Naive thymus-derived CD4-positive, alpha-beta T cell (primary cell): ENCODE results near the gene KRTAP15-1. TPM values are rescaled to one million over a fixed set of nuclear protein-coding genes. Genes with fewer than 3 reads are reported as not detected.

Experiments used
- ATAC-seq: fragments of 150-1000 bp; cut with Tn5 transposase; 2 replicates; pipeline ENCODE4 v1.10.0; 2021; ENCODE audit warnings: mild to moderate bottlenecking, moderate library complexity
- CTCF ChIA-PET: fragments of 350-600 bp; sonication (Branson Sonifier 250); formaldehyde crosslinking; loops from one replicate; lab custom pipeline; 2021; ENCODE audit warnings: antibody characterized with exemption; lab: Charles Lee
- POLR2A ChIA-PET: fragments of 350-600 bp; sonication (Branson Sonifier 250); formaldehyde crosslinking; loops from one replicate; lab custom pipeline; 2021; ENCODE audit warnings: antibody characterized with exemption, inconsistent platforms; lab: Charles Lee
- DNase-seq, 9 donors: peaks; one replicate each; pipeline versions ENCODE4 v3.0.0 to v3.0.0-alpha.2; 2020 to 2022; ENCODE audit warnings: mixed read lengths in 1 of 9
- H3K27ac ChIP-seq: one replicate; pipeline ENCODE4 v1.7.0; 2013; ENCODE audit warnings: mild to moderate bottlenecking, low read depth, low read length, moderate library complexity
- H3K27me3 ChIP-seq, 2 donors: one replicate each; pipeline ENCODE4 v1.7.0; 2013; ENCODE audit warnings: low read length in 2 of 2, mild to moderate bottlenecking in 2 of 2, moderate library complexity in 2 of 2; ENCODE audit not compliant: control insufficient read depth in 2 of 2, insufficient read depth in 2 of 2
- H3K36me3 ChIP-seq, 3 experiments: 1 replicate in 2 of 3; 2 replicates in 1 of 3; pipeline ENCODE4 v1.7.0; 2013; ENCODE audit warnings: low read length in 3 of 3, mild to moderate bottlenecking in 3 of 3, moderate library complexity in 1 of 3; ENCODE audit not compliant: insufficient read depth in 3 of 3, control insufficient read depth in 2 of 3
- H3K4me1 ChIP-seq, 2 donors: one replicate each; pipeline ENCODE4 v1.7.0; 2013; ENCODE audit warnings: low read length in 2 of 2, mild to moderate bottlenecking in 2 of 2, moderate library complexity in 1 of 2; ENCODE audit not compliant: control insufficient read depth in 2 of 2, insufficient read depth in 2 of 2
- H3K4me3 ChIP-seq: 2 replicates; pipeline ENCODE4 v1.7.0; 2013; ENCODE audit warnings: mild to moderate bottlenecking, low read length
- H3K9me3 ChIP-seq, 3 experiments: 1 replicate in 2 of 3; 2 replicates in 1 of 3; pipeline ENCODE4 v1.7.0; 2013; ENCODE audit warnings: low read length in 3 of 3; ENCODE audit not compliant: control insufficient read depth in 2 of 3
- H3K27ac Mint-ChIP-seq, 9 donors: one replicate each; pipeline ENCODE4 v1.8.0; 2020 to 2022; ENCODE audit warnings: mixed read lengths in 9 of 9, mild to moderate bottlenecking in 8 of 9, moderate library complexity in 5 of 9, inconsistent platforms in 2 of 9
- H3K27me3 Mint-ChIP-seq, 5 donors: one replicate each; pipeline ENCODE4 v1.8.0; 2021 to 2022; ENCODE audit warnings: mixed read lengths in 5 of 5, mild to moderate bottlenecking in 1 of 5
- H3K36me3 Mint-ChIP-seq, 5 donors: one replicate each; pipeline ENCODE4 v1.8.0; 2020 to 2022; ENCODE audit warnings: mixed read lengths in 5 of 5, mild to moderate bottlenecking in 3 of 5, inconsistent platforms in 1 of 5
- H3K4me1 Mint-ChIP-seq, 7 donors: one replicate each; pipeline ENCODE4 v1.8.0; 2020 to 2022; ENCODE audit warnings: mixed read lengths in 7 of 7, mild to moderate bottlenecking in 3 of 7, inconsistent platforms in 1 of 7
- H3K4me3 Mint-ChIP-seq, 10 donors: one replicate each; pipeline ENCODE4 v1.8.0; 2020 to 2022; ENCODE audit warnings: mild to moderate bottlenecking in 10 of 10, mixed read lengths in 10 of 10, moderate library complexity in 6 of 10, inconsistent platforms in 2 of 10
- H3K9me3 Mint-ChIP-seq, 11 donors: one replicate each; pipeline ENCODE4 v1.8.0; 2020 to 2022; ENCODE audit warnings: mixed read lengths in 11 of 11, mild to moderate bottlenecking in 4 of 11, inconsistent platforms in 1 of 11, moderate library complexity in 1 of 11
- intact Hi-C, 2 donors: fragments of 100-400 bp; cut with micrococcal nuclease; formaldehyde crosslinking; loops; one replicate each; pipeline ENCODE4 v1.15.1; 2023
- polyA plus RNA-seq, 2 donors: library from polyadenylated mRNA; unstranded; fragments of 300-500 nt; fragmentation: Illumina TruSeq; gene quantifications; one replicate each; pipeline ENCODE4 v1.2.3, GENCODE V29; 2021
- total RNA-seq, 6 experiments: library from RNA in 5 of 6; stranded (reverse) in 5 of 6; gene quantifications; 1 replicate in 5 of 6; 2 replicates in 1 of 6; pipeline ENCODE4 v1.2.3 and lab custom pipeline; 2021 to 2026

KRTAP15-1 gene
- total and polyA plus RNA-seq, 7 experiments from 2014 or later, result not detected

DNA sequence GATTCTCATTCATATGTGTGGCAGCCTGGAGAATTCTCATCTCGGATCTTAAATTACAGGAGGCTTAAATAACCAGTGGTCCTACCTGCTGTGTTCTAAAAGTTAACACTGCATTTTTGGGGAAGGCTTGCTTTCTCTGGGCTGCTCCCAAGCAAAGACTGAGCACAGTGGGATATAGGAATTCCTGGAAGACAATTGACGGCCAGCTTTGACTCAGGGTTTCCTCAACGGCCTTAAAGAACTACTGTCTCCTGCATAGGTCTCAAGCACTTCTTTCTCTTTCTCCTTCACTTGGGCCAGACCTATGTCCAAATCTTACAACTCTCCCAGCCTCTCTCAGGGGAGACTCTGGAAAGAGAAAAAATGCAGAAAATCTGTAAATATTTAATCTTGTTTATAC lies 13.3 kb upstream of the KRTAP15-1 start:
- ATAC-seq, result no peak
- CTCF ChIA-PET, result no interaction called here
- POLR2A ChIA-PET, result no interaction called here

DNA sequence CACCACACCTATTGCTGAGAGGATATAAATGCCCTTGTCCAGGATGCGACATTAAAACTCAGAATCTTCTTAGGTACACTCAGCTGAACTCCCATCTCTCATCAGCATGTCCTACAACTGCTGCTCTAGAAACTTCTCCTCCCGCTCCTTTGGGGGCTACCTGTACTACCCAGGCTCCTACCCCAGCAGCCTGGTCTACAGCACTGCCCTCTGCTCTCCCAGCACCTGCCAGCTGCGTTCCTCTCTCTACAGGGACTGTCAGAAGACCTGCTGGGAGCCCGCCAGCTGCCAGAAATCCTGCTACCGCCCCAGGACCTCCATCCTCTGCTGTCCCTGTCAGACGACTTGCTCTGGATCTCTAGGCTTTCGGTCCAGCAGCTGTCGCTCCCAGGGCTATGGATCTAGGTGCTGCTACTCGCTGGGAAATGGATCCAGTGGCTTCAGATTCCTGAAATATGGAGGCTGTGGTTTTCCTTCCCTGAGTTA lies 9.9 kb upstream of the KRTAP15-1 start, which contains the start of gene KRTAP13-4:
KRTAP13-4 (plus strand) TSS at position 51 of the 486 bp plus-strand sequence; CDS start at position 107, 56 bp downstream.
- Histone ChIP-seq H3K4me1 (no peaks in the 10 kb centered on the region), H3K9me3 (no peaks in the 10 kb centered on the region), H3K27ac (no peak within 1 kb of the TSS), H3K27me3 (no peaks in the 10 kb centered on the region), H3K4me3 (no peak within 1 kb of the TSS), H3K36me3 (no peaks in the 10 kb centered on the region)
- Mint-ChIP-seq H3K27me3 (peaks cover 4 to 23% (median 4%) of the 10 kb centered on the region in 5 donors), H3K4me3 (no peak within 1 kb of the TSS), H3K27ac (no peak within 1 kb of the TSS), H3K9me3 (peaks cover 0 to 4% (median 0%) of the 10 kb centered on the region in 11 donors), H3K4me1 (no peaks in the 10 kb centered on the region), H3K36me3 (no peaks in the 10 kb centered on the region)
- intact Hi-C loops, result no loop called here
- ChIA-PET CTCF (no interaction called here), POLR2A (no interaction called here)
- DNase-seq, result no peak
- ATAC-seq, result no peak

More for the DNA sequence above, 13.3 kb upstream of the KRTAP15-1 start:
- Histone ChIP-seq H3K9me3 (no peaks in the 10 kb centered on the region), H3K27ac (no peak overlapping the region), H3K27me3 (no peaks in the 10 kb centered on the region), H3K4me1 (no peaks in the 10 kb centered on the region), H3K36me3 (no peaks in the 10 kb centered on the region), H3K4me3 (no peak overlapping the region)
- H3K4me3 Mint-ChIP-seq, result no peak overlapping the region
- intact Hi-C loops, result no loop called here
- peaks cover 0 to 23% (median 4%) of the 10 kb centered on the region in 5 donors for H3K27me3 Mint-ChIP-seq
- no peaks in the 10 kb centered on the region for H3K4me1 Mint-ChIP-seq
- H3K27ac Mint-ChIP-seq, result no peak overlapping the region
- DNase-seq, result no peak
- no peaks in the 10 kb centered on the region for H3K36me3 Mint-ChIP-seq
- peaks cover 0 to 4% (median 0%) of the 10 kb centered on the region in 11 donors for H3K9me3 Mint-ChIP-seq

DNA sequence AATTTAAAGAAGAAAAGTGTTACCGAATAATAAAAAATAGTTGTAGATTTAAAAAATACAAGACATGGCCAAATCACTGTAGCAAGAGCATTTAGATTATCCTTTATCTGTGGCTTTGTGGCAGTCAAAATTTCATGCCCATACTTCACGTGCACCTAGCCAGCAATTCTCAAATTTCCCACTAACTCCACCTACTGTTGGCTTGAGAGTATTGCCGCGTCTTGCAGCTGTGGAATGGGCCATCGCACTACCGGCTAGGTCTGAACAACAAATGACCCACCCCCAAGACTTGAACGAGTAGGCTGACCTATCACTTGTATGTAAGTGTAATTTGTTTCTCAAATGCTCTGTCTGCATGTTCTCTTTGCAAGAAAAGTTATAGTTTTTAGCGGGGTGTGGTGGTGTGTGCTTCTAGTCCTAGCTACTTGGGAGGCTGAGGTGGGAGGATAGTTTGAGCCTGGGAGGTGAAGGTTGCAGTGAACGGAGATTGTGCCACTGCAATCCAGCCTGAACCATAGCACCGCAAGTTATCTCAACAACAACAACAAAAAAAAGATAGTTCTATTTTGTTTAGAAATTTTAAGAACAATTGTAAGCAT lies 5.9 kb upstream of the KRTAP15-1 start:
- CTCF ChIA-PET, result interaction anchor here (0.7 kb wide), 1 partner anchor 28 kb away, joined by 3 read pairs; no protein-coding TSS in a partner anchor
- DNase-seq (no peak), ATAC-seq (no peak)
- H3K4me3 ChIP-seq, result no peak overlapping the region
- intact Hi-C loops, result no loop called here
- no peaks in the 10 kb centered on the region for H3K9me3 ChIP-seq
- Mint-ChIP-seq H3K27ac (no peak overlapping the region), H3K27me3 (peaks cover 0 to 27% (median 9%) of the 10 kb centered on the region in 5 donors), H3K4me3 (no peak overlapping the region), H3K4me1 (no peaks in the 10 kb centered on the region), H3K9me3 (peaks cover 0 to 3% (median 0%) of the 10 kb centered on the region in 11 donors), H3K36me3 (no peaks in the 10 kb centered on the region)
- POLR2A ChIA-PET, result no interaction called here
- no peaks in the 10 kb centered on the region for H3K27me3 ChIP-seq
- no peak overlapping the region for H3K27ac ChIP-seq
- no peaks in the 10 kb centered on the region for H3K36me3 ChIP-seq
- H3K4me1 ChIP-seq, result no peaks in the 10 kb centered on the region

DNA sequence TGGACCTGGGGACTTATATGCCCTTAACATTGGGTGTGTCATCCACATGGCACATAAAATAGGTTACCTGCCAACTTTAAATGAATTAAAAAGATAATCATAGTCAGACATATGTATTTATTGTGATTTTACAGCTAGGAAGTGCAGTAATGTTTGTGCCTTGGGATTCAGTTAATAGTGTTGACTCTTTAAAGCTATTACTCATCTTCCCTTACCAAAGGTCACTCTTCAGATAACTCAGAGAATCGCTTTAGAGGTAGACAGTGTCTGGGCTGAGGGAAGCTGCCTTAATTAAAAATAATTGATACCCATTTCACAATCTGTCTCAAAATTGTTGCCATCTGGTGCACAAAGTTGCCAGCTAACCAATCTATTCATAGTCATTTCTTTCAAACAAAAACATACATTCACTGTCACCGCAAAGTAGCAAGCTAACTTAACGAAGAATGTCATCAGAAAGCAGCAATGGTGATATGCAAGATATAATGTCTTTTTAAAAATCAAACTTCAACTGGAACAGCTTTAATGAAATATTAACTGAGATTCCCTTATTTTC lies 3.0 kb upstream of the KRTAP15-1 start:
- H3K4me1 Mint-ChIP-seq, result no peaks in the 10 kb centered on the region
- CTCF ChIA-PET, result no interaction called here
- ATAC-seq (no peak), DNase-seq (no peak)
- Histone ChIP-seq H3K4me1 (no peaks in the 10 kb centered on the region), H3K27me3 (no peaks in the 10 kb centered on the region), H3K27ac (no peak overlapping the region), H3K4me3 (no peak overlapping the region), H3K36me3 (no peaks in the 10 kb centered on the region), H3K9me3 (no peaks in the 10 kb centered on the region)
- H3K4me3 Mint-ChIP-seq, result no peak overlapping the region
- no peak overlapping the region for H3K27ac Mint-ChIP-seq
- POLR2A ChIA-PET, result no interaction called here
- H3K9me3 Mint-ChIP-seq, result peaks cover 0 to 3% (median 0%) of the 10 kb centered on the region in 11 donors
- peaks cover 4 to 21% (median 14%) of the 10 kb centered on the region in 5 donors for H3K27me3 Mint-ChIP-seq
- H3K36me3 Mint-ChIP-seq, result no peaks in the 10 kb centered on the region
- intact Hi-C loops, result no loop called here

DNA sequence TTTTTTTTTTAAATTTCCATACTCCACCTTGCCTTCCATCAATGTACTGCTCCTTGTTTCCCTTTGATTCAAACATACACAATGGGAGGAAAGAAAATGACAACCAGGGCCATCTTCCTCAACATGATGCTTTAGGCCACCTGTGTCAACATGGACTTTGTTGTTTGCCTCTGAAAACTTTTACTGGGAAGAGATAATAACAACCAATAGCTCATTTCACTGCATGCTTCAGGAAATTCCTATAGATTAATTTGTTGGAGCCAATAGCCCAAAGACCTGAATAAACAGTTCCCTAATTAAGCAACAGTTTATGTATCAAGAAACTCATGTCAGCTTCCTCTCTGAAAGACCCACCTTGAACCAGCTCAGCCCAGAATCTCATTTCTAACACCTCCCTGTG lies 3.2 kb downstream of the KRTAP15-1 start:
- Histone ChIP-seq H3K4me3 (no peak overlapping the region), H3K27ac (no peak overlapping the region), H3K4me1 (no peaks in the 10 kb centered on the region), H3K27me3 (no peaks in the 10 kb centered on the region), H3K36me3 (no peaks in the 10 kb centered on the region), H3K9me3 (no peaks in the 10 kb centered on the region)
- POLR2A ChIA-PET, result no interaction called here
- ATAC-seq, result no peak
- Mint-ChIP-seq H3K4me1 (peaks cover 0 to 6% (median 0%) of the 10 kb centered on the region in 7 donors), H3K27ac (no peak overlapping the region), H3K27me3 (peaks cover 0 to 31% (median 14%) of the 10 kb centered on the region in 5 donors), H3K4me3 (no peak overlapping the region), H3K36me3 (no peaks in the 10 kb centered on the region), H3K9me3 (peaks cover 0 to 6% (median 0%) of the 10 kb centered on the region in 11 donors)
- CTCF ChIA-PET, result no interaction called here
- intact Hi-C loops, result no loop called here
- DNase-seq, result no peak

DNA sequence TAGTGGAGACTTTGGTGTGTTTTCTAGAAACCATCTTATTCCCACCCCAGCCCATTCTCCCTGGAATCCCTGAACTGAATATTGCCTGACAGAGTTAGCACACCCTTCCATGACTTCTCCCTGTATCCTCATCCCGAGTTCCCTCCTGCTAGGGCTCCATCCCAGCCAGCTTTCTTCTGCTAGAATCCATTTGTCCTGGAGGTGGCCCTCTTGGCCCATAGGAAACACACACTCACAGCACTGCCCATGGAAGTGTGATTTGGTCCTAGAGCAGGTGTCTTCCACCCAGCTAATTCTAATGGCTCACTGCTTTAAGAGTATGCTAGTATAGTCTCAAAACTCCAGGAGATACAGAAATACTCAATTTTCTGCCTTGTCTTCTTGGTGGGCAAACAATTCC lies 4.1 kb downstream of the KRTAP15-1 start:
- H3K36me3 Mint-ChIP-seq, result no peaks in the 10 kb centered on the region
- CTCF ChIA-PET, result no interaction called here
- Histone ChIP-seq H3K4me3 (no peak overlapping the region), H3K27me3 (no peaks in the 10 kb centered on the region), H3K36me3 (no peaks in the 10 kb centered on the region), H3K9me3 (no peaks in the 10 kb centered on the region), H3K4me1 (no peaks in the 10 kb centered on the region), H3K27ac (no peak overlapping the region)
- no peak for DNase-seq
- peaks cover 0 to 35% (median 14%) of the 10 kb centered on the region in 5 donors for H3K27me3 Mint-ChIP-seq
- no peak overlapping the region for H3K4me3 Mint-ChIP-seq
- no peak for ATAC-seq
- no peak overlapping the region for H3K27ac Mint-ChIP-seq
- H3K9me3 Mint-ChIP-seq, result peaks cover 0 to 6% (median 0%) of the 10 kb centered on the region in 11 donors
- peaks cover 0 to 6% (median 0%) of the 10 kb centered on the region in 7 donors for H3K4me1 Mint-ChIP-seq
- intact Hi-C loops, result no loop called here
- POLR2A ChIA-PET, result no interaction called here
